ENCODE data around the gene KIF6.

DNA sequence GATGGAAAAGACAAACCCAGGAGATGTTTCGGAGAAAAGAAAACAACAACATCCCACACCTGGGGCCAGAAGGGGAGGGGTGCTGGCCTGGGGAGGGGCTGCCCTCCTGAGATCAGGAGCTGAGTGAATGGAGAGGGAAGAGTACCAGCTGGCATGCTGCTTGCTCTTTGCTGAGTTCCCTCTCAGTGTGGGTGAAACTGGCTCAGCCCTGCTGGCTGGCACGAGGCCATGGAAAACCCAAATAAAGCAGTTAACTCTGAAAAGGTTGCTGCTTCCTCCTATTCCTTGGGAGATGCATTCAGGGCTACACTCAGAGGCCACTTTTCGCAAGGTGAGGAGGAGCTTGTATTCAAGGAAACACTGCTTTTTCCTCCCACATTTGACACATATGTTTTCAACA lies 394.7 kb downstream of the KIF6 start:
- TF ChIP-seq, protein P1, sequence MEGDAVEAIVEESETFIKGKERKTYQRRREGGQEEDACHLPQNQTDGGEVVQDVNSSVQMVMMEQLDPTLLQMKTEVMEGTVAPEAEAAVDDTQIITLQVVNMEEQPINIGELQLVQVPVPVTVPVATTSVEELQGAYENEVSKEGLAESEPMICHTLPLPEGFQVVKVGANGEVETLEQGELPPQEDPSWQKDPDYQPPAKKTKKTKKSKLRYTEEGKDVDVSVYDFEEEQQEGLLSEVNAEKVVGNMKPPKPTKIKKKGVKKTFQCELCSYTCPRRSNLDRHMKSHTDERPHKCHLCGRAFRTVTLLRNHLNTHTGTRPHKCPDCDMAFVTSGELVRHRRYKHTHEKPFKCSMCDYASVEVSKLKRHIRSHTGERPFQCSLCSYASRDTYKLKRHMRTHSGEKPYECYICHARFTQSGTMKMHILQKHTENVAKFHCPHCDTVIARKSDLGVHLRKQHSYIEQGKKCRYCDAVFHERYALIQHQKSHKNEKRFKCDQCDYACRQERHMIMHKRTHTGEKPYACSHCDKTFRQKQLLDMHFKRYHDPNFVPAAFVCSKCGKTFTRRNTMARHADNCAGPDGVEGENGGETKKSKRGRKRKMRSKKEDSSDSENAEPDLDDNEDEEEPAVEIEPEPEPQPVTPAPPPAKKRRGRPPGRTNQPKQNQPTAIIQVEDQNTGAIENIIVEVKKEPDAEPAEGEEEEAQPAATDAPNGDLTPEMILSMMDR (IDR thresholded peaks at IDR 0.05; ENCODE audit: control extremely low read depth in 1 of 3, insufficient read depth in 1 of 3, low read depth in 1 of 3, low read length in 3 of 3) = no peak
- TF ChIP-seq POLR2AphosphoS5 (IDR thresholded peaks at IDR 0.05; ENCODE audit: low read depth, low read length) (no peak), MAFK (IDR thresholded peaks at IDR 0.05; ENCODE audit: low read depth, low read length) (no peak), RFX5 (IDR thresholded peaks at IDR 0.05; ENCODE audit: borderline replicate concordance, low read depth, low read length) (no peak), POLR2A (IDR thresholded peaks at IDR 0.05; ENCODE audit: control extremely low read depth in 1 of 2, low read depth in 2 of 2, low read length in 2 of 2) (no peak), GABPA (IDR thresholded peaks at IDR 0.05; ENCODE audit: borderline replicate concordance, insufficient read depth, low read length) (no peak), SRF (IDR thresholded peaks at IDR 0.05; ENCODE audit: low read depth, low read length) (no peak), SUZ12 (IDR thresholded peaks at IDR 0.05; ENCODE audit: low read length) (no peak), EZH2 (IDR thresholded peaks at IDR 0.05; ENCODE audit: low read depth, low read length, severe bottlenecking) (no peak), PHF8 (conservative IDR thresholded peaks at IDR 0.05; ENCODE audit: low read depth, low read length) (no peak)

Data from H1 (cell line).